KMS-11 (cell line): ENCODE data around the gene CDK12.
"Not testable (repeated sequence)": the region's sequence is repeated elsewhere in the genome, so short reads cannot be mapped to it uniquely, and the experiment has no call there.

Source experiments
- H2AFZ ChIP-seq: fragments of 200-600 bp; sonication (generic); 2 replicates; pipeline ENCODE4 v1.6.1; 2016; ENCODE audit warnings: antibody characterized with exemption, mixed run types, low read depth
- H3K27ac ChIP-seq: fragments of 200-600 bp; sonication (generic); 2 replicates; pipeline ENCODE4 v1.6.1; 2016; ENCODE audit warnings: mild to moderate bottlenecking, mixed run types
- H3K27me3 ChIP-seq: fragments of 200-600 bp; sonication (generic); 2 replicates; pipeline ENCODE4 v1.6.1; 2017; ENCODE audit warnings: mild to moderate bottlenecking, low read depth, mixed run types, moderate library complexity; ENCODE audit not compliant: insufficient read depth
- H3K36me3 ChIP-seq: fragments of 200-600 bp; sonication (generic); 2 replicates; pipeline ENCODE4 v1.6.1; 2017; ENCODE audit warnings: mild to moderate bottlenecking, mixed run types; ENCODE audit not compliant: insufficient read depth
- H3K4me1 ChIP-seq: fragments of 200-600 bp; sonication (generic); 2 replicates; pipeline ENCODE4 v1.6.1; 2016; ENCODE audit warnings: mild to moderate bottlenecking, low read depth, mixed run types; ENCODE audit not compliant: poor library complexity, severe bottlenecking
- H3K4me2 ChIP-seq: fragments of 200-600 bp; sonication (generic); 2 replicates; pipeline ENCODE4 v1.7.0; 2016; ENCODE audit warnings: mild to moderate bottlenecking, mixed run types
- H3K4me3 ChIP-seq: fragments of 200-600 bp; sonication (generic); IDR thresholded peaks from 2 replicates; pipeline ENCODE4 v1.6.1; 2017; ENCODE audit warnings: low read depth, low read length, mixed read lengths; ENCODE audit not compliant: insufficient read depth
- H3K79me2 ChIP-seq: fragments of 200-600 bp; sonication (generic); 2 replicates; pipeline ENCODE4 v1.6.1; 2016; ENCODE audit warnings: low read depth, mixed run types; ENCODE audit not compliant: insufficient read depth
- H3K9ac ChIP-seq: fragments of 200-600 bp; sonication (generic); 2 replicates; pipeline ENCODE4 v1.6.1; 2016; ENCODE audit warnings: mild to moderate bottlenecking, mixed run types
- H4K20me1 ChIP-seq: fragments of 200-600 bp; sonication (generic); 2 replicates; pipeline ENCODE4 v1.6.1; 2016; ENCODE audit warnings: mild to moderate bottlenecking, mixed run types; ENCODE audit not compliant: insufficient read depth
- CTCF ChIP-seq: fragments of 200-600 bp; sonication (generic); conservative IDR thresholded peaks from 2 replicates; pipeline ENCODE4 v1.6.1; 2017; ENCODE audit warnings: low read depth, mild to moderate bottlenecking, antibody characterized with exemption, low read length, moderate library complexity, mixed read lengths

Gene CDK12

GRCh38 chr17:39483506-39483905 is 22.2 kb downstream of the CDK12 start:
- no peak for TF ChIP-seq CTCF
- no peak overlapping the region for H3K4me2 ChIP-seq
- H4K20me1 ChIP-seq = no peaks in the 10 kb centered on the region
- H3K4me3 ChIP-seq = no peak overlapping the region
- peaks cover 7% of the 10 kb centered on the region for H3K4me1 ChIP-seq
- no peaks in the 10 kb centered on the region for H3K27me3 ChIP-seq
- H3K9ac ChIP-seq = no peak overlapping the region
- no peaks in the 10 kb centered on the region; the same call in none of the 2 replicates for H3K36me3 ChIP-seq
- no peak overlapping the region for H2AFZ ChIP-seq
- peaks cover 26% of the 10 kb centered on the region; the same call in 1 of the 2 replicates for H3K79me2 ChIP-seq
- H3K27ac ChIP-seq = no peak overlapping the region

- H3K36me3 ChIP-seq = no peaks in the 10 kb centered on the region; the same call in none of the 2 replicates
Measured at GRCh38 chr17:39484178-39484577, 22.9 kb downstream of the CDK12 start.

GRCh38 chr17:39485555-39485954 is 24.3 kb downstream of the CDK12 start:
- TF ChIP-seq CTCF = no peak
- H4K20me1 ChIP-seq = no peaks in the 10 kb centered on the region
- peaks cover 7% of the 10 kb centered on the region for H3K4me1 ChIP-seq
- no peak overlapping the region for H3K4me3 ChIP-seq
- no peak overlapping the region for H3K4me2 ChIP-seq
- peaks cover 5% of the 10 kb centered on the region; the same call in 1 of the 2 replicates for H3K36me3 ChIP-seq
- no peak overlapping the region for H3K9ac ChIP-seq
- H3K27ac ChIP-seq = no peak overlapping the region
- H3K27me3 ChIP-seq = no peaks in the 10 kb centered on the region
- no peak overlapping the region for H2AFZ ChIP-seq
- peaks cover 18% of the 10 kb centered on the region; the same call in 1 of the 2 replicates for H3K79me2 ChIP-seq

More at GRCh38 chr17:39484178-39484577, 22.9 kb downstream of the CDK12 start:
- H3K79me2 ChIP-seq = peaks cover 25% of the 10 kb centered on the region; the same call in 1 of the 2 replicates
- H3K9ac ChIP-seq = no peak overlapping the region
- no peaks in the 10 kb centered on the region for H4K20me1 ChIP-seq
- no peak overlapping the region for H3K4me2 ChIP-seq
- no peak overlapping the region for H3K27ac ChIP-seq
- no peak overlapping the region for H2AFZ ChIP-seq
- no peaks in the 10 kb centered on the region for H3K27me3 ChIP-seq
- no peak for TF ChIP-seq CTCF
- peaks cover 7% of the 10 kb centered on the region for H3K4me1 ChIP-seq
- H3K4me3 ChIP-seq = no peak overlapping the region

GRCh38 chr17:39486242-39486641 is 25.0 kb downstream of the CDK12 start:
- no peak for TF ChIP-seq CTCF
- H3K4me1 ChIP-seq = peaks cover 7% of the 10 kb centered on the region
- no peaks in the 10 kb centered on the region for H3K27me3 ChIP-seq
- H3K79me2 ChIP-seq = peaks cover 18% of the 10 kb centered on the region; the same call in 1 of the 2 replicates
- H3K9ac ChIP-seq = no peak overlapping the region
- H3K27ac ChIP-seq = no peak overlapping the region
- peaks cover 8% of the 10 kb centered on the region; the same call in 1 of the 2 replicates for H3K36me3 ChIP-seq
- H4K20me1 ChIP-seq = no peaks in the 10 kb centered on the region
- H2AFZ ChIP-seq = no peak overlapping the region
- H3K4me3 ChIP-seq = no peak overlapping the region
- H3K4me2 ChIP-seq = no peak overlapping the region

GRCh38 chr17:39487490-39487889 is 26.2 kb downstream of the CDK12 start:
- H3K9ac ChIP-seq, H4K20me1 ChIP-seq, H2AFZ ChIP-seq, H3K27me3 ChIP-seq, H3K4me2 ChIP-seq, H3K4me3 ChIP-seq, H3K27ac ChIP-seq, H3K36me3 ChIP-seq, H3K4me1 ChIP-seq: not testable (repeated sequence)
- H3K79me2 ChIP-seq = peaks cover 18% of the 10 kb centered on the region; the same call in 1 of the 2 replicates
